Measurements from ENCODE around the gene MYO3B. TPM values are rescaled to one million over a fixed set of nuclear protein-coding genes. Genes with fewer than 3 reads are reported as not detected.

MYO3B gene
- 0.21 TPM for total RNA-seq

DNA sequence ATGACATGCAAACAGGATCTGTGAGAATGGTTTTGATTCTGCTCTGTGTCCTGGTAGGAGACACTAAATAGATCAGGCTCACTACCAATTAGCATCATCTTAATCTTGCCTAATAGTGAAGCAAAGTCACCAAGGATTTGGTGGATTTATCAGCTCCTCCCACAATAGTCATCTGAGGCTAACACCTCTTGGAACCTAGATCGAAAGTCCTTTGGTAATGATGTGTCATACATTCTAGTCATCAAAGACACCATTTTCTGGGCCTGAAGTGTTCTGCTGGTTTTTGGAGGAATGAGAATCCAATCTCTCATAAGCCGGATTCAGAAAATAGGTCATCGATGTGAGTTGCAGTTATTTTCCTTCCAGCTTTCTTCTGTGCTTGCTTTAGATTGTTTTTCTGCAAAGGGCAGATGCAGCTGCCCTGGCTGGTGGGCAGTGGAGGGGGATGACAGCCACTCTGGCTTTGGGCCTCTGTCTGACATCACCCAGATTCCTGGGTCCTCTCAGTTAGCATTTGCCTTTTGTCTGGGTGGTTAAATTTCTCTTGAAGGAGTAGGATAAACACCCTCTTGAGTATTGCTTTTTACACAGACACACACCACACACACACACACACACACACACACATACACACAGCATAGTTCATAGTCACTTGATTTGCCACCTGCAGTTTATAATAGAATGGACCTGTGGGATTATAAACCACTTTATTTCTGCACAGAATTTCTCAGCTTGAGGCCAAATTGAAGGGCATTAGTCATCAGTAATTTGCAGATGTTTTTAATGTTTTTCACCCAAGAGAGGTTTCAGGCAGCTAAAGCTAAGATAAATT is at the start of gene MYO3B:
Gene MYO3B (plus strand): TSS at position 198 of the 832 bp plus-strand sequence. CDS start 141 bp downstream, at position 339.
- Histone ChIP-seq H3K4me3 (ENCODE audit: low read length) (no peak within 1 kb of the TSS), H3K4me1 (ENCODE audit: insufficient read depth, low read length) (no peaks in the 10 kb centered on the region), H3K9me3 (ENCODE audit: low read depth, low read length) (no peaks in the 10 kb centered on the region), H3K27me3 (ENCODE audit: insufficient read depth, low read length) (no peaks in the 10 kb centered on the region)

GRCh38 chr2:170139276-170139967 is 38.5 kb upstream of the MYO3B start:
- H3K9me3 ChIP-seq (ENCODE audit: low read depth, low read length) = no peaks in the 10 kb centered on the region
- H3K27me3 ChIP-seq (ENCODE audit: insufficient read depth, low read length) = no peaks in the 10 kb centered on the region
- H3K4me1 ChIP-seq (ENCODE audit: insufficient read depth, low read length) = no peaks in the 10 kb centered on the region
- no peak overlapping the region for H3K4me3 ChIP-seq (ENCODE audit: low read length)

GRCh38 chr2:170140561-170140960 is 37.4 kb upstream of the MYO3B start:
- H3K4me1 ChIP-seq (ENCODE audit: insufficient read depth, low read length) = no peaks in the 10 kb centered on the region
- H3K9me3 ChIP-seq (ENCODE audit: low read depth, low read length) = no peaks in the 10 kb centered on the region
- no peak overlapping the region for H3K4me3 ChIP-seq (ENCODE audit: low read length)
- no peaks in the 10 kb centered on the region for H3K27me3 ChIP-seq (ENCODE audit: insufficient read depth, low read length)

DNA sequence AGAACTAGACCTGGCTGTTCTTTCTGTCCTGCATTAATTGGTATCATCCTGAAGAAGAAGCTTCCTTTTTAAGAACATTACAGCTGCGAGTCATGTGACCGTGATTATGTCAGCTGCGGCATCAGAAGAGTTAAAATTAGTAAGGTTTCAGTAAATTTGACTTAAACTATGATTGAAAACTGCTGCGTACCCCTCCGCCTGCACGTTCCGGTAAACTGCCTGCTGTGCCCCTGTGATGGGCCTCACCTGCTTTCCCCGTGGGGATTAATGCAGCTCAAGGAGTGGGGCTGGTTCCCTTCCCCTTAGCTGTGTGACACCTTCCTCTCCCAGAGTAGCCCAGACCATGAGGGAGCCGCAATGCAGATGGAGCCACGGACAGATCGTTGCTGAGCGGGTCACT is 36.1 kb upstream of the MYO3B start:
- Histone ChIP-seq H3K4me1 (ENCODE audit: insufficient read depth, low read length) (no peaks in the 10 kb centered on the region), H3K9me3 (ENCODE audit: low read depth, low read length) (no peaks in the 10 kb centered on the region), H3K27me3 (ENCODE audit: insufficient read depth, low read length) (no peaks in the 10 kb centered on the region), H3K4me3 (ENCODE audit: low read length) (no peak overlapping the region)

GRCh38 chr2:170142502-170142901 is 35.4 kb upstream of the MYO3B start:
- Histone ChIP-seq H3K4me1 (ENCODE audit: insufficient read depth, low read length) (no peaks in the 10 kb centered on the region), H3K9me3 (ENCODE audit: low read depth, low read length) (no peaks in the 10 kb centered on the region), H3K4me3 (ENCODE audit: low read length) (no peak overlapping the region), H3K27me3 (ENCODE audit: insufficient read depth, low read length) (no peaks in the 10 kb centered on the region)

- H3K4me1 ChIP-seq (ENCODE audit: insufficient read depth, low read length) = no peaks in the 10 kb centered on the region
- H3K9me3 ChIP-seq (ENCODE audit: low read depth, low read length) = no peaks in the 10 kb centered on the region
- H3K4me3 ChIP-seq (ENCODE audit: low read length) = no peak overlapping the region
- no peaks in the 10 kb centered on the region for H3K27me3 ChIP-seq (ENCODE audit: insufficient read depth, low read length)
These were observed 34.8 kb upstream of the MYO3B start for GRCh38 chr2:170143045-170143717.

GRCh38 chr2:170144761-170145160 is 33.2 kb upstream of the MYO3B start:
- Histone ChIP-seq H3K9me3 (ENCODE audit: low read depth, low read length) (no peaks in the 10 kb centered on the region), H3K4me1 (ENCODE audit: insufficient read depth, low read length) (no peaks in the 10 kb centered on the region)

DNA sequence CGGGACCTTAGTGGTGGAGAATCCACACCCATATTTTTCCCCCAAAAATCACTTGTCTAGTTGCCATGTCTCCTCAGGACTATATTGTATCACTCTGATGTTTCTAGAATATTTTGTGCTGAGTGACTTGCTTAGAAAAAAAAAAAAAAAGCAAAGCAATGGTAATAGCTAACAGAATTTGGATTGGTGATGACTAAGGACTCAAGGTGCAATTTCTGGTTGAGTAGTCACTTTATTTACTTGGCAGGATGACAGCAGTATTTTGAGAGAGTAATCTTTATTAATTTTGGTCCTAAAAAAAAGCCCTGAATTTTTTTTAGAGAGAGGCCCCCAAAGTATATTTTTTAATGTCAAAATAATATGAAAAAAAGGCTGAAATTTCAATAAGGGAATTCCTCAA is 32.8 kb upstream of the MYO3B start:
- no peaks in the 10 kb centered on the region for H3K4me1 ChIP-seq (ENCODE audit: insufficient read depth, low read length)
- H3K27me3 ChIP-seq (ENCODE audit: insufficient read depth, low read length) = no peaks in the 10 kb centered on the region
- no peaks in the 10 kb centered on the region for H3K9me3 ChIP-seq (ENCODE audit: low read depth, low read length)
- H3K4me3 ChIP-seq (ENCODE audit: low read length) = no peak overlapping the region

More at GRCh38 chr2:170144761-170145160, 33.2 kb upstream of the MYO3B start:
- no peaks in the 10 kb centered on the region for H3K27me3 ChIP-seq (ENCODE audit: insufficient read depth, low read length)
- H3K4me3 ChIP-seq (ENCODE audit: low read length) = no peak overlapping the region

DNA sequence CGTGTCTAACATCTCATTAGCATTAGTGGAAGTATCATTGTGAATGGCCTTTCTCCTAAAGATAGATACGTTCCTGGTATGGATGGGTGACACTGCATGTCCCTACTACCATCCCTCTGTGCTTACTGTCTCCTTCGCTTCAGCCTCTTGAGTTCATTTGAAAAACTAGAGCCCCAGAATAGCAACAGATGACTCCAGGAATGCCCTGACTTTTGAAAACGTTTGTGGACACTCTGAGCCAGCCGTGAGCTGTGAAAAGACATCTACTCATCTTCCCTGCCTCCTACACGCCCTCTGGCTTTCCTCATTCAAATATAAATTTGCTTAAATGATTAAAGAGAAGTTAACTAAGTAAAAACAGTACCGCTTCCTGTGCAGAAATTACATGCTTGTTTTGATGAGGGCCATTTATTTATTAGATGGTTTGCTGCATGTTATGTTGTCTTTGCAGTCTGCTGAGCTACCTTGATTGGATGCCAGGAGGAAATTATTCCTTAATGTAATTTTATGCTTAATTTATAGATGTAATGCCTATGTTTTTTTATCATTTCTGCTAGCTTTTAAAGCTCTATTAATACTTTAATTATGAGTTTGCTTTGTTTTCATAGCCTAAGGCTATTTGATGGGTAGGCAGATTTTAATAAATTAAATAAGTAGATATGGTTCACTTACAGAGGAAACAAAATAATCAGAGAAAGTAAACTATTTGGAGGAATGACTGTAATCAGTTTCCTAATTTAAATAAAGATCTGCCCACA is 32.1 kb upstream of the MYO3B start:
- Histone ChIP-seq H3K9me3 (ENCODE audit: low read depth, low read length) (no peaks in the 10 kb centered on the region), H3K27me3 (ENCODE audit: insufficient read depth, low read length) (no peaks in the 10 kb centered on the region), H3K4me1 (ENCODE audit: insufficient read depth, low read length) (no peaks in the 10 kb centered on the region), H3K4me3 (ENCODE audit: low read length) (no peak overlapping the region)

DNA sequence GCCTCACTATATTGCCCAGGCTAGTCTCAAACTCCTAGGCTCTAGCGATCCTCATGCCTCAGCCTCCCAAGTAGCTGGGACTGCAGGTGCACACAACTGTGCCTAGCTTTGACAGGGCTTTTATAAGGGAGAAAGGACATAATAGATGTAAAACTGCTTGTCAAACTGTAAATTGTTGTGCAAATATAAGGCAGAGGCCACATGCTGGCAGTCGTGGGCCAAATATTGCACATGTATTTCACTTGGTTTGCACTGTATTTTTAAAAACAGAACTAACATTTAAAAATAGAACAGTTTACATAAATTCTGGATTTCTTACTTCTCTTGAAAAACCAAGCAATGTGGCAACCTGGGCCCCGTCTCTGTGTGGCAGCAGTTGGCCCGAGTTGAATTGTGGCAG is 31.2 kb upstream of the MYO3B start:
- no peaks in the 10 kb centered on the region for H3K27me3 ChIP-seq (ENCODE audit: insufficient read depth, low read length)
- H3K4me3 ChIP-seq (ENCODE audit: low read length) = no peak overlapping the region
- no peaks in the 10 kb centered on the region for H3K9me3 ChIP-seq (ENCODE audit: low read depth, low read length)

DNA sequence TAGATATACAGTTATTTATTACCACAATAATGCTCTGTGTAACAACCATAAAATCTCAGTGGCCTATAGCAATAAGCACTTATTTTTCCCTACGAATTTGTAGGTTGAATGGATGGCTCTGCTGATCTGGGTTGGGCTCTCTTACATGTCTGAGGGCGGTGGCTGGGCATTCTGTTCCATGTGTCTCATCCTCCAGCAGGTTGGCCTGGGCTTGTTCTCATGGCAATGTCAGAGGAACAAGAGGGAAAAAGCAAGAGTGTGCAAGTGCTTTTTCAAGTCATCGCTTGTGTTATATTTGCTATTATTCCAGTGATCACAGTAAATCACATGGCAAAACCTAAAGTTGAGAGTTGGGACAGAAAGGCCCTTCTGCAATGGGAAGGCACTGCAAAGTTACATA is 30.4 kb upstream of the MYO3B start:
- Histone ChIP-seq H3K27me3 (ENCODE audit: insufficient read depth, low read length) (no peaks in the 10 kb centered on the region), H3K9me3 (ENCODE audit: low read depth, low read length) (no peaks in the 10 kb centered on the region), H3K4me1 (ENCODE audit: insufficient read depth, low read length) (no peaks in the 10 kb centered on the region), H3K4me3 (ENCODE audit: low read length) (no peak overlapping the region)

More for the DNA sequence above, 31.2 kb upstream of the MYO3B start:
- no peaks in the 10 kb centered on the region for H3K4me1 ChIP-seq (ENCODE audit: insufficient read depth, low read length)

- H3K9me3 ChIP-seq (ENCODE audit: low read depth, low read length) = no peaks in the 10 kb centered on the region
- H3K27me3 ChIP-seq (ENCODE audit: insufficient read depth, low read length) = no peaks in the 10 kb centered on the region
- no peaks in the 10 kb centered on the region for H3K4me1 ChIP-seq (ENCODE audit: insufficient read depth, low read length)
- no peak overlapping the region for H3K4me3 ChIP-seq (ENCODE audit: low read length)
These were observed 29.8 kb upstream of the MYO3B start for GRCh38 chr2:170148161-170148560.

DNA sequence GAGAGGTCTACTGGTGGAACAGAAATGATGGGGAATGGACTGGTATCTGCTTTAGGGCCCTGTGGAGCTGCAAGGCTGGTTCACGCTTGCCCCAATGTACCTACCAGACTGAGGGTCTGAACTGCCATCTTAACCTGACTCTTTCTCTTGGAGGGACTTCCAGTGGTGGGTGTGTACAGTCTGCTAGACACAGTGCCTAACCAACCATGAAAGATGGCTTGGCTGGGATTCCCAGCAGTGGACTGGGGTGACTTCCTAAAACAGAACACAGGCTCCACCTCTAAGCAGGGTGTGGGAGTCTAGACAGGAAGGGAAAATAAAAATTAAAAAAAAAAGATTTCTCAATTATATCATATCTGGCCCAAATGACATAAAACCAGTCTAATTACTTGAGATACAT is 25.5 kb upstream of the MYO3B start:
- H3K9me3 ChIP-seq (ENCODE audit: low read depth, low read length) = no peaks in the 10 kb centered on the region

DNA sequence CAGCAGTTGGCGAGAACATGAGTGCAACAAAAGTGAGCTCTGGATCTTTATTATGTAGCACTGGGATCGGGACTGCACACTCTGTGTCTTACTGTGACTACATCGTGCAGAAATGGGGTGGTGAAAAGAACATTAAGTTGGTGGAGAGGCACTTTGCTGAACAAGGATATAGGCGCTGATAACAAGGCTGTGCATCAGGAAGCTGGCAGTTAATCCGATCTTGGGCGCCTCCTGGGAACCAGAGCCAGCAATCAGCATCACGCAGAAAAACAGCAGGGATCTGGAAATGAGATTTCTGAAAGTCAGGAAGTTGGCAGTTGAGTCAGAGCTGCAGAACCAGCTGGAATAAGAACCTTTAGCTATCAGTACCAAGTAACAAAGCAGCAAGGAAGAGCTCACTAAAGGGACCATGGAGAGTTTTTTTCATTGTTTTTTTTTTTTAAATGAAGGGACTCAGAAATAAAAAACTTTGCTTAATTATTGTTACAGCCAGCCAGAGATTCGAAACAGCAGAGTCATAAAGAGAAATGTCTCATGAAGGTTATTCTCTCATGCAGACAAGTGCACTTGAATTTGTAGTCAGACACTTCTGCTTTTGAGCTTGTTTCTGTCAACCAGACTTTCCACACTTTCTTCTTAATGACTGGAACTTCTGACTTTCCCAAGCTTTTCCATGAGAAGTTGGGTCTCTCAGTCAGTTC is 22.8 kb upstream of the MYO3B start:
- Histone ChIP-seq H3K4me3 (ENCODE audit: low read length) (no peak overlapping the region), H3K9me3 (ENCODE audit: low read depth, low read length) (no peaks in the 10 kb centered on the region), H3K27me3 (ENCODE audit: insufficient read depth, low read length) (no peaks in the 10 kb centered on the region), H3K4me1 (ENCODE audit: insufficient read depth, low read length) (no peaks in the 10 kb centered on the region)

More for the DNA sequence above, 25.5 kb upstream of the MYO3B start:
- no peak overlapping the region for H3K4me3 ChIP-seq (ENCODE audit: low read length)
- no peaks in the 10 kb centered on the region for H3K4me1 ChIP-seq (ENCODE audit: insufficient read depth, low read length)
- H3K27me3 ChIP-seq (ENCODE audit: insufficient read depth, low read length) = no peaks in the 10 kb centered on the region
